ENCODE data around the gene GNG7. TPM values are rescaled to one million over a fixed set of nuclear protein-coding genes. Genes with fewer than 3 reads are reported as not detected.
"Not testable (repeated sequence)": the region's sequence is repeated elsewhere in the genome, so short reads cannot be mapped to it uniquely, and the experiment has no call there.

The GNG7 gene
- polyA plus RNA-seq, 1 donor = 2.2 TPM

DNA sequence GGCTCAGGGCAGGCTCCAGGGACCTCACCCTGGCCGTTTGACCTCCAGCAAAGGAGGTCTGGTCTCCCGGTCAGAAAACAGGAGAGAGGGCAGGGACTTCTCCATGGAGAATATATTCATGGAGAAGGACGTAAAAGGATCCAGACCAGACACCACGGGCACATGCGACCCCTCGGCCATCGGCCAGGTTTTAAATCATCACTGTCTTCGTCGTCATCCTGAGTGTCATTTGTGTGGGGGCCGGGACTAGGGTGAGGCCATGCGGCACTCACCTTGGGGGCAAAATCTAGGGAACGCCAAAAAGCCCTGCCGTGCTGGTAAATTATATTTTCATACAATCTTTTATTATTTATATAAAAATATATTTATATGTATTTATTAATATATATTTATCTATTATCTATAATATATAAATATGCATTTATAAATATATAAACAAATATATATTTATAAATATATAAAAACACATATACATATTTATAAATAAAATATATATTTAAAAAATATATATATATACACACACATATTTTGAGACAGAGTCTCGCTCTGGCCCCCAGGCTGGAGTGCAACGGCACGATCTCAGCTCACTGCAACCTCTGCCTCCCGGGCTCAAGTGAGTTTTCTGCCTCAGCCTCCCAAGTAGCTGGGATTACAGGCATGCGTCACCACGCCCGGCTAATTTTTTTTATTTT, 151.2 kb downstream of the GNG7 start:
- WGBS (ENCODE audit: insufficient coverage, low lambda C conversion rate) = no CpG with 5 or more reads among the region's 20 CpGs
- Histone ChIP-seq H3K27me3 (ENCODE audit: control insufficient read depth, insufficient read depth, low read length) (no peaks in the 10 kb centered on the region), H3K27ac (ENCODE audit: low read length) (no peak overlapping the region), H3K4me1 (ENCODE audit: control insufficient read depth, insufficient read depth, low read length) (peaks cover 1% of the 10 kb centered on the region), H3K9me3 (ENCODE audit: control insufficient read depth, low read depth, low read length) (peaks cover 2% of the 10 kb centered on the region), H3K4me3 (ENCODE audit: low read length) (no peak overlapping the region), H3K36me3 (ENCODE audit: control insufficient read depth, insufficient read depth, low read length) (no peaks in the 10 kb centered on the region)
- no peak for DNase-seq

DNA sequence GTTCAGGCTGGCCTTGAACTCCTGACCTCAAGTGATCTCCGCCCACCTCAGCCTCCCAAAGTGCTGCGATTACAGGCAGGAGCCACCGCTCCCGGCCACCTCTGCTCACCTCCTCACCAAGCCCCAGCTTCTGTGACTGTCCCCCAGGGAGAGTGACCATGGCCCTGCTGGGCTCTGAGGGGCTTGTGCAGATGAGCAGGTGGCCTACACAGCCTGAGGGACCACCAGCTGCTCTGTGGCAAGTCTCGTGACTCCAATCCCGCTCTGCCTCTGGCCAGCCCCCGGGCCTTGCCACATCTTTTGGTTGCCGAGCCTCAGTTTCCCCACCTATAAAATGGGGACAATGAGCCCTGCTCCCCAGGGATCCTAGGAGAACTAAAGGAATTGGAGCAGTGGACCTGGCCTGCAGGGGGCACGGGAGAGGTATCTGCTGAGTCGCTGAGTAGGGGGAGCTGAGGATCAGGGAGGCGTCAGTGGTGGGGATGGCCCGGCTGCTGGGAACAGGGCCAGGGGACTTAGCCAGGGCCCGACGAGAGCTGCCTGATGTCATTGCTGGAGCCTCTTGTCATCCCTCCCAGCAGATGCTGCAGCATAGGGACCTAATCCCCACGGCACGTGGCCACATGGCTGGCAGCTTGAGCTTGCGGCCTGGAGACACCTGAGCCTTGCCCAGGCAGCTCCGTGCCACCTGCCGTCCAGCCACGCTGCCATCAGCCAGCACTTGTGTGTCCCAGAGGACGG, 151.9 kb downstream of the GNG7 start:
- DNase-seq = no peak
- H3K36me3 ChIP-seq (ENCODE audit: control insufficient read depth, insufficient read depth, low read length) = no peaks in the 10 kb centered on the region
- H3K27ac ChIP-seq (ENCODE audit: low read length) = peak overlapping the region; percentile 44
- peaks cover 2% of the 10 kb centered on the region for H3K9me3 ChIP-seq (ENCODE audit: control insufficient read depth, low read depth, low read length)
- peaks cover 4% of the 10 kb centered on the region for H3K4me1 ChIP-seq (ENCODE audit: control insufficient read depth, insufficient read depth, low read length)
- no CpG with 5 or more reads among the region's 21 CpGs for WGBS (ENCODE audit: insufficient coverage, low lambda C conversion rate)
- no peak overlapping the region for H3K4me3 ChIP-seq (ENCODE audit: low read length)
- no peaks in the 10 kb centered on the region for H3K27me3 ChIP-seq (ENCODE audit: control insufficient read depth, insufficient read depth, low read length)

DNA sequence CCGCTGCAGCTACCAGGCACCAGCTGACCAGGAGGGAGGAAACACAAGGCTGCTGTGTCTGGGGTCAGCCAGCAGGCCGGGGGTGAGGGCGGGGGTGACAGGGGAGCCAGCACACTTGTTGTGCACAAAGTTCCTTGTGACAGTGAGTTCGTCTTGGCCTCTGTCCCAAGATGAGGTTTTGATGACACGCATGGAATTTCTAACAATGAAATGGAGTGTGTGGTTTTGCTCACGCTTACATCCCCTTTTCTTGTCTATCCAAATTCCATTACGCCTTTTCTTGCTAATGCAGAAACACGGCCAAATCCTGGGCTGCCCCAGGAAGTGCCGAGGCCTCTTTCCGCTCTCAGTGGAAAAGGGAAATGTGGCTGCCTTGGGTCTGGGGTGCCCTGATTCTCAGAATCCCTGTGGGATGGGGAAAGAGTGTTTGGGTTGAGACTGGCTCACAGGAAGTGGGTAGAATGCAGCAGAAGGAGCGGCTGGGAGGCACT, 152.7 kb downstream of the GNG7 start:
- Histone ChIP-seq H3K9me3 (ENCODE audit: control insufficient read depth, low read depth, low read length) (peaks cover 2% of the 10 kb centered on the region), H3K4me1 (ENCODE audit: control insufficient read depth, insufficient read depth, low read length) (peaks cover 4% of the 10 kb centered on the region), H3K27me3 (ENCODE audit: control insufficient read depth, insufficient read depth, low read length) (no peaks in the 10 kb centered on the region), H3K4me3 (ENCODE audit: low read length) (no peak overlapping the region), H3K36me3 (ENCODE audit: control insufficient read depth, insufficient read depth, low read length) (no peaks in the 10 kb centered on the region), H3K27ac (ENCODE audit: low read length) (peak overlapping the region; percentile 45)
- peak; percentile 38 to 56 for DNase-seq
- no CpG with 5 or more reads among the region's 11 CpGs for WGBS (ENCODE audit: insufficient coverage, low lambda C conversion rate)

DNA sequence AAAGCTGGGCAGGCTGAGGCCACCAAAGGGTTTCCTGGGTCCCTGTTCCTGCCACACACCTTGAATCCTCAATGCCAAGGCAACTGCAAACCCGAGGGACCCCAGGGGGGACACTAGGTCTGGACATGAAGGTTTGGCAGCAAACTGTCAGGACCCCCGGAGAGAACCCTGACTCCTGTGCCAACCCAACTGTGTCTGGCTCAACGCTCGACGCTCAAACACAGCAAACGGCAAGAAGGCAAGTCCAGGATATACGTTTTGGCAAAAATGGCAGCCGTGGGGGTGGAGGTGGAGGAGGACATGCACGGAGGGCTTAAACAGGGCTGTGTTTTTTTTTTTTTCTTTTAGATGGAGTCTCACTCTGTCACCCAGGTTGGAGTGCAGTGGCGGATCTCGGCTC, 153.5 kb downstream of the GNG7 start:
- no peak for DNase-seq
- Histone ChIP-seq H3K27me3 (ENCODE audit: control insufficient read depth, insufficient read depth, low read length) (no peaks in the 10 kb centered on the region), H3K4me3 (ENCODE audit: low read length) (no peak overlapping the region), H3K36me3 (ENCODE audit: control insufficient read depth, insufficient read depth, low read length) (no peaks in the 10 kb centered on the region), H3K27ac (ENCODE audit: low read length) (no peak overlapping the region), H3K9me3 (ENCODE audit: control insufficient read depth, low read depth, low read length) (peaks cover 2% of the 10 kb centered on the region), H3K4me1 (ENCODE audit: control insufficient read depth, insufficient read depth, low read length) (peaks cover 7% of the 10 kb centered on the region)
- WGBS (ENCODE audit: insufficient coverage, low lambda C conversion rate) = no CpG with 5 or more reads among the region's 11 CpGs

DNA sequence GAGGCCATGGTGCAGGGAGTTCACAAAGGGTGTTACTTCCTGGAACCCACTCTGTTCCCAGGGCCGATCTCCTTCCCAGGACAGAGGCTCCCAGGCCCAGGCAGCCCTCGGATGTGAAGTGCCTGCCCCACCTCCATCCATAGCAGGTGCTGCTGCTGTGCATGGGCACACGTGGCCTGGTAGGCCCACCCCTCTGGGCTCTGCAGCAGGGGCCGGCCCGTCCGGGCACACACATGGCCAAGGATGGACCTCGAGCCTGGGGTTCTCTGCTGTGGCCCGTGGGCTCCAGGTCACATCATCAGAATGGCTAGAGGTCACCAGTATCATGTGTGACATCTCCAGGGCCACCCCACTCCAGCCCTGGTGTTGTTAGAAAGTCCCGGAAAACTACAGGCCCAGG, 154.8 kb downstream of the GNG7 start:
- Histone ChIP-seq H3K27me3 (ENCODE audit: control insufficient read depth, insufficient read depth, low read length) (no peaks in the 10 kb centered on the region), H3K36me3 (ENCODE audit: control insufficient read depth, insufficient read depth, low read length) (no peaks in the 10 kb centered on the region), H3K27ac (ENCODE audit: low read length) (no peak overlapping the region), H3K4me1 (ENCODE audit: control insufficient read depth, insufficient read depth, low read length) (peaks cover 17% of the 10 kb centered on the region), H3K4me3 (ENCODE audit: low read length) (no peak overlapping the region), H3K9me3 (ENCODE audit: control insufficient read depth, low read depth, low read length) (peaks cover 2% of the 10 kb centered on the region)
- WGBS (ENCODE audit: insufficient coverage, low lambda C conversion rate) = no CpG with 5 or more reads among the region's 9 CpGs
- no peak for DNase-seq

DNA sequence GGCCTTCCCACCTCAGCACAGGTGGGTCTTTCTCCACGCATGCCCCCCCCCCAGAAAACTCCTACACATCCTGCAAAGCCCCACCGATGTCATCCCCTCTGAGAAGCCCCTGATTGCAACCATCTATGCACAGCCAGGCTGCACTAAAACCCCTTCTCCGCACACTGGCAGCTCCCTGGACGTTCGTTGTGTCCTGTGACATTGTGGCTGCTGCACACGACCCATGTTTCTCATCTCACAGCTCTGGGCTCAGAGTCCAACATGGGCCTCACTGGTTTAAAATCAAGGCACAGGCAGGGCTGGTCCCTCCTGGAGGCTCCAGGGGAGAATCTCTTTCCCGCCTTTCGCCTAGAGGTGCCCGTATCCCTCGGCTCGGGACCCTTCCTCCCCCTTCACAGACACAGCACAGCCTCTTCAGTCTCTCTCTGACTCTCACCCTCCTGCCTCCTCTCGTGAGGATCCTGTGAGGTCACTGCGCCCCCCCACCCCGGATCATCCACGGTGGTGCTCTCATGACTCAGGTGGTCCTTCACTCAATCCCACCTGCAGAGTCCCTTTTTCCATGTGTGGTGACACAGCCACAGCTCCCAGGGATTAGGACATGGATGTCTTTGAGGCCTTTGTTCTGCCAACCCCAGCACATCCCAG, 155.3 kb downstream of the GNG7 start:
- H3K9me3 ChIP-seq (ENCODE audit: control insufficient read depth, low read depth, low read length) = peaks cover 2% of the 10 kb centered on the region
- H3K4me1 ChIP-seq (ENCODE audit: control insufficient read depth, insufficient read depth, low read length) = peaks cover 17% of the 10 kb centered on the region
- no peaks in the 10 kb centered on the region for H3K27me3 ChIP-seq (ENCODE audit: control insufficient read depth, insufficient read depth, low read length)
- no peaks in the 10 kb centered on the region for H3K36me3 ChIP-seq (ENCODE audit: control insufficient read depth, insufficient read depth, low read length)
- no peak for DNase-seq
- no CpG with 5 or more reads among the region's 15 CpGs for WGBS (ENCODE audit: insufficient coverage, low lambda C conversion rate)
- no peak overlapping the region for H3K27ac ChIP-seq (ENCODE audit: low read length)
- no peak overlapping the region for H3K4me3 ChIP-seq (ENCODE audit: low read length)

DNA sequence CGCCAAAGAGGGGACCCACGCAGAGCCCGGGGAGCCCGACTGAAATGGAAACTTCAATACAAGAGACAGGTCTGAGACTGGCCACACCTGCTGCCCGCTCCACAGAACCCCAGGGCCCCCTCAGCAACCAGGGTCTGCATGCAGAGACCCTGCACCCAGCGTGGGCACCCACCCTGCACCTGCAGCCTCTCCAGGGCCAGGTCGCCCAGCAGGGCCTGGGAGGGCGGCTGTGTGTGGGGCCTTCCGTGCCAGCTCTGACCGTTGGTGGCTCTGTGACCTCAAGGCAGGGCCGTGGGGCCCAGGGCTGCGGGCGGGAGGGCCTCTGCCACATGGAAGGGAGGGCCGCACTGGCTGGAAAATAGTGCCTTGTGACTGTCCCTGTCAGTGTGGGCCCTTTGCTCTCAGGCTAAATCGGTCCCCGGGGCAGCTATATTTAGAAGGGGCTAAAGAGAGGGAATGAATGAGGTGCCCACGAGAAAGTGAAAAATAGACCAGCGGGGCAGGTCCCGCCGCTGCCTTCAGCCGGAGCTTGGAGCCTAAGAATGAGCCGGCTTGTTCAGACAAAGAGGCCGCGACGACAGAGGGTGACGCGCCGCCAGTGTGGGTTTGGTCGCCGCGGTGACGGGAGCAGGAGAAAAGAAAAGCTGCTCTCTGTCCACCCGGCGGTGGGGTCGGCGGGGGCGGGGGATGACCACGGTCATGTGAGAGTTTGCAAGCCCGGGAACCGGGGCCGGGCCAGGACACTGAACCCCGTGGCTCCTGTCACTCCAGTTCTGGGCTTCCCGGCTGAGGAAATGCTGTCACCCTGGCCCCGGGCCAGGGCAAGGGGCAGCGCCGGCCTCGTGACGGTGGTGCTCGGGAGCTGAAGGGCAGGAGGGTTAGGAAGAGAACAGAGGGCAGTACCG, 156.1 kb downstream of the GNG7 start:
- H3K4me3 ChIP-seq (ENCODE audit: low read length) = no peak overlapping the region
- H3K27me3 ChIP-seq (ENCODE audit: control insufficient read depth, insufficient read depth, low read length) = no peaks in the 10 kb centered on the region
- peaks cover 17% of the 10 kb centered on the region for H3K4me1 ChIP-seq (ENCODE audit: control insufficient read depth, insufficient read depth, low read length)
- DNase-seq = peak; percentile 54 to 57
- H3K36me3 ChIP-seq (ENCODE audit: control insufficient read depth, insufficient read depth, low read length) = no peaks in the 10 kb centered on the region
- WGBS (ENCODE audit: insufficient coverage, low lambda C conversion rate) = 45% methylated on average over 4 of the region's 50 CpGs
- peaks cover 2% of the 10 kb centered on the region for H3K9me3 ChIP-seq (ENCODE audit: control insufficient read depth, low read depth, low read length)
- H3K27ac ChIP-seq (ENCODE audit: low read length) = no peak overlapping the region

DNA sequence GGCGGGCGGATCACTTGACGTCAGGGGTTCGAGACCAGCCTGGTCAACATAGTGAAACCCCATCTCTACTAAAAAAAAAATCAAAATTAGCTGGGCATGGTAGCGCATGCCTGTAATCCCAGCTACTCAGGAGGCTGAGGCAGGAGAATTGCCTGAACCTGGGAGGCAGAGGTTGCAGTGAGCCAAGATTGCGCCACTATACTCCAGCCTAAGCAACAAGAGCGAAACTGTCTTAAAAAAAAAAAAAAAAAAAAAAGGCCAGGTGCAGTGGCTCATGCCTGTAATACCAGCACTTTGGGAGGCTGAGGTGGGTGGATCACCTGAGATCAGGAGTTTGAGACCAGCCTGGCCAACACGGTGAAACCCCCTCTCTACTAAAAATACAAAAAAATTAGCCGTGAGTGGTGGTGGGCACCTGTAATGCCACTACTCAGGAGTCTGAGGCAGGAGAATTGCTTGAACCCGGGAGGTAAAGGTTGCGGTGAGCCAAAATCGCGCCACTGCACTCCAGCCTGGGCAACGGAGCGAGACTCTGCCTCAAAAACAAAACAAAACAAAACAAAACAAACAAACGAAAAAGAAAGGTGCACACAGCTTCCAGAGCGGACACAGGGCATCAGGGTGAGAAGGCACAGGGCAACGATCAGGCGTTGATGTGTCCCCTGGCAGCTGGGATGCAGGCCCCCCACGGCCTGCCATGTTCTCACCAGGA, 156.9 kb downstream of the GNG7 start:
- WGBS (ENCODE audit: insufficient coverage, low lambda C conversion rate) = no CpG with 5 or more reads among the region's 20 CpGs
- H3K27me3 ChIP-seq (ENCODE audit: control insufficient read depth, insufficient read depth, low read length); H3K4me3 ChIP-seq (ENCODE audit: low read length); H3K36me3 ChIP-seq (ENCODE audit: control insufficient read depth, insufficient read depth, low read length); H3K27ac ChIP-seq (ENCODE audit: low read length); H3K9me3 ChIP-seq (ENCODE audit: control insufficient read depth, low read depth, low read length); DNase-seq: not testable (repeated sequence)
- H3K4me1 ChIP-seq (ENCODE audit: control insufficient read depth, insufficient read depth, low read length) = peaks cover 19% of the 10 kb centered on the region

DNA sequence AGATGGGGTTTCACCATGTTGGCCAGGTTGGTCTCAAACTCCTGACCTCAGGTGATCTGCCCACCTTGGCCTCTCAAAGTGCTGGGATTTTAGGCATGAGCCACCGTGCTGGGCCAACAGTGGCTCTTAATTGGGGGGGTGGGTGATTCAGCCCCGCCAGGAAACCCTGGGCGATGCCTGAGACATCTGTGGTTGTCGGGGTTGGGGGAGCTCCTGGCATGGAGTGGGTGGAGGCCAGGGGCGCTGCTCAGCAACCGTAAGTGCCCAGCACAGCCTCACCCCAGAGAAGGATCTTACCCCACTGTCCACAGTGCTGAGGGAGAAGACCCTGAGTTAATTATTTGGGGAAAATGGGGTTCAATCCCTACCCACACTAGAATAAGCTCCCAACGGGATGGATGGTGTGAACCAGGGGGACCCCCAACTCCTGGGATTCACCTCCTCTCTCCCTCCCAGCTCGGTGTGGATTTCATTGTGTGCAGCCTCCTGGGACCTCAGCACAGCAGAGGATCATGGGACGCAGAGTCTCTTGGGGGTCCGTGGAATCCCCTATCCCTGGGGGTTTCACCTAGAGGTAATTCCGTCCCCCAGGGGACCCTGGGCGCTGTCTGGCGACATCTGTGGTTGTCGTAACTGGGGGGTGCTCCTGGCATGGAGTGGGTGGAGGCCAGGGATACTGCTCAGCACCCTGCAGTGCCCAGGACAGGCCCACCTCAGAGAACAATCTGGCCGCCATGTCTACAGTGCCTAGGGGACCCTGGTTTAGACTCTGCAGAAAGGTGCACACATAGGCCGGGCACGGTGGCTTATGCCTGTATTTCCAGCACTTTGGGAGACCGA, 157.7 kb downstream of the GNG7 start:
- H3K27ac ChIP-seq (ENCODE audit: low read length) = no peak overlapping the region
- no peaks in the 10 kb centered on the region for H3K36me3 ChIP-seq (ENCODE audit: control insufficient read depth, insufficient read depth, low read length)
- no peak overlapping the region for H3K4me3 ChIP-seq (ENCODE audit: low read length)
- DNase-seq = no peak
- peaks cover 24% of the 10 kb centered on the region for H3K4me1 ChIP-seq (ENCODE audit: control insufficient read depth, insufficient read depth, low read length)
- H3K27me3 ChIP-seq (ENCODE audit: control insufficient read depth, insufficient read depth, low read length) = no peaks in the 10 kb centered on the region
- WGBS (ENCODE audit: insufficient coverage, low lambda C conversion rate) = no CpG with 5 or more reads among the region's 18 CpGs
- H3K9me3 ChIP-seq (ENCODE audit: control insufficient read depth, low read depth, low read length) = peaks cover 2% of the 10 kb centered on the region
